NCI-H82 treated with DMSO at 0.1 percent for 48 hours (cell line): ENCODE measurements around the gene CLK4.

Experiments
- DNase-seq: peaks from one replicate; lab custom pipeline; 2025; ENCODE audit not compliant: unreplicated experiment; lab: John Stamatoyannopoulos, UW

Gene CLK4

GRCh38 chr5:178626484-178627258, at the start of gene CLK4:
TSS of gene CLK4 (minus strand) at chr5:178627050. CDS start at chr5:178623416, 3,634 bp downstream.
- peak; percentile 58 for DNase-seq

- DNase-seq: no peak
These were observed 49.1 kb upstream of the CLK4 start for GRCh38 chr5:178675922-178676321.

- no peak for DNase-seq
These were observed 47.5 kb upstream of the CLK4 start for GRCh38 chr5:178674334-178674733.

GRCh38 chr5:178673801-178674295, 47.0 kb upstream of the CLK4 start:
- no peak for DNase-seq

GRCh38 chr5:178672630-178673029, 45.8 kb upstream of the CLK4 start:
- DNase-seq: no peak

GRCh38 chr5:178671602-178672144, 44.8 kb upstream of the CLK4 start:
- DNase-seq: no peak

GRCh38 chr5:178670351-178670885, 43.6 kb upstream of the CLK4 start:
- DNase-seq: no peak

- DNase-seq: no peak
These were observed 41.7 kb upstream of the CLK4 start for GRCh38 chr5:178668579-178668978.

GRCh38 chr5:178667688-178668087, 40.8 kb upstream of the CLK4 start:
- DNase-seq: no peak

GRCh38 chr5:178667101-178667500, 40.3 kb upstream of the CLK4 start:
- DNase-seq: no peak

- no peak for DNase-seq
These were observed 37.3 kb upstream of the CLK4 start for GRCh38 chr5:178664141-178664540.

GRCh38 chr5:178662541-178662860, 35.7 kb upstream of the CLK4 start:
- DNase-seq: no peak

- DNase-seq: no peak
These were observed 35.1 kb upstream of the CLK4 start for GRCh38 chr5:178661836-178662540.

GRCh38 chr5:178651046-178651810, 24.4 kb upstream of the CLK4 start:
- DNase-seq: no peak

- DNase-seq: no peak
These were observed 23.4 kb upstream of the CLK4 start for GRCh38 chr5:178650214-178650613.

GRCh38 chr5:178649580-178649979, 22.7 kb upstream of the CLK4 start:
- DNase-seq: no peak

GRCh38 chr5:178644826-178645545, 18.1 kb upstream of the CLK4 start:
- DNase-seq: no peak

- no peak for DNase-seq
These were observed 15.6 kb upstream of the CLK4 start for GRCh38 chr5:178642351-178642909.

GRCh38 chr5:178641711-178642110, 14.9 kb upstream of the CLK4 start:
- DNase-seq: no peak
